ENCODE data around the gene G6PD. TPM values are rescaled to one million over a fixed set of nuclear protein-coding genes. Genes with fewer than 3 reads are reported as not detected.

The G6PD gene
- total and polyA plus RNA-seq, 2 of the 4 experiments (the other 2 are of a cell fraction), result 77.1 to 213 TPM

DNA sequence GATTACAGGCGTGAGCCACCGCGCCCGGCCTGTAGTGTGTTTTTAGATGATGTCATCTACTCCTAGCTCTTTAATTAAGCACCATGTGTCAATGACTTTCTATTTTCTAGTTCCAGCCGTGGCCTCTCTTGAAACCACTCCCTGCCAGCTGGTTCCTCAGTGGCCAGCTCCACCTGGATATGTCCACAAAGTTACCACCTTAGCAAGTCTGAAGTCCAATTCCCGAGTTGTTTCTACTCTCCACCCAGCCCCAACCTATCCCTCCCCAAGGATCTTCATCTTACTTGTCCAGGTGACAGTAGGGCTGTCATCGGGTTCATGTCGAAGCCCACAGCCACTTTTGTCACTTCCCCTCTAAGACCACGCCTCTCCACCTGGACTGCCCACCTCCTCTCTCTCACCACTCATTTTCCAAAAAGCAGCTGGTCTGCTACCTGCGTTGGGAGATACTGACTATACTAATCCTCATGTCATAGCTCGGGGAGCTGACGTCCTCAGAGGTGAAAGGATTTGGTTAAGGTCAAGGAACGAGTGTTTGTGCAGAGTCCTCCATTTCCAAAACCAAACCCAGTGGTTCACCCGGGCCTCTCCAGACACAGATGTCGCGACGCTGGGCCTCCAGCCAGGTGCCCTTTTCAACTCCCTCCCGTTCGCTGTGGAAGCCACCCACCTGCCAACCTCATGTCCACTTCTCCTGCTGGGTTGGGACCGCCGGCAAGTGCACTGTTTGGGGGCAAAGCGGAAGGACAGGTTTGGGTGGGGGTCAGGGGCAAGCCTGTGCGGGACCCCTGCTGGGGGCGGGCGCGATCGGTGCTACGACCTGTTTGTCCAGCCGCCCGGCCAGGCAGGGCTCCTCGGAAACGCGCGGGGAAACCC, 31.3 kb downstream of the G6PD start:
- intact Hi-C loops (cut with micrococcal nuclease), result no loop called here
- WGBS, 2 experiments (ENCODE audit: extremely low coverage in 2 of 2, insufficient read length in 1 of 2), result 26% methylated on average over 5 of the region's 34 CpGs; no CpG with 5 or more reads in 1 of the 2 experiments

More for the DNA sequence above, 31.3 kb downstream of the G6PD start:
- Histone ChIP-seq H4K91ac (ENCODE audit: insufficient read depth, low read depth, low read length) (peak overlapping the region; percentile 51), H2BK5ac (ENCODE audit: low read depth, low read length, poor library complexity, severe bottlenecking) (peak overlapping the region; percentile 71), H2BK120ac (ENCODE audit: low read depth, low read length) (no peak overlapping the region), H3K4me3 (ENCODE audit: insufficient read depth, low read depth, low read length) (peak overlapping the region; percentile 87), H3K9ac (ENCODE audit: low read depth, low read length) (peak overlapping the region; percentile 79), H3K18ac (ENCODE audit: low read depth, low read length) (no peak overlapping the region; the same call in 1 of the 2 replicates), H3K4me1 (ENCODE audit: control insufficient read depth, insufficient read depth, low read length) (peaks cover 8% of the 10 kb centered on the region; the same call in 1 of the 2 replicates), H2AK5ac (ENCODE audit: low read depth, low read length) (peak overlapping the region; percentile 81), H2AK9ac (replicated peaks; ENCODE audit: low read depth, low read length, poor library complexity) (peak overlapping the region; percentile 31), H3K4me2 (ENCODE audit: low read depth, low read length) (peak overlapping the region; percentile 94), H2BK20ac (ENCODE audit: low read depth, low read length) (no peak overlapping the region), H4K20me1 (ENCODE audit: insufficient read depth, low read length) (no peaks in the 10 kb centered on the region), H3K23ac (ENCODE audit: low read depth, low read length) (peak overlapping the region; percentile 78), H3K9me3 (ENCODE audit: control insufficient read depth, insufficient read depth, low read length) (no peaks in the 10 kb centered on the region), H3K79me1 (ENCODE audit: low read depth in 1 of 2, low read length in 2 of 2) (peaks cover 8 to 12% of the 10 kb centered on the region in 2 experiments; a peak in 2 of 4 replicates), H3K27me3 (ENCODE audit: control insufficient read depth, insufficient read depth, low read length) (no peaks in the 10 kb centered on the region), H2BK15ac (ENCODE audit: low read depth, low read length) (no peak overlapping the region), H3K9me1 (ENCODE audit: insufficient read depth, low read length) (peaks cover 3% of the 10 kb centered on the region), H2AFZ (replicated peaks; ENCODE audit: low read length, poor library complexity) (peak overlapping the region; percentile 85), H4K5ac (ENCODE audit: low read depth, low read length) (no peak overlapping the region; the same call in 1 of the 2 replicates), H3K4ac (ENCODE audit: low read depth, low read length) (peak overlapping the region; percentile 58), H4K8ac (ENCODE audit: low read depth in 2 of 2, low read length in 2 of 2) (peak overlapping the region in 1 of 2 experiments; percentile 69; a peak in 2 of 4 replicates), H3K36me3 (ENCODE audit: control insufficient read depth, insufficient read depth, low read length) (no peaks in the 10 kb centered on the region; the same call in 1 of the 2 replicates), H3K14ac (replicated peaks; ENCODE audit: low read depth, low read length) (peak overlapping the region; percentile 68), H3K56ac (ENCODE audit: extremely low read depth, insufficient read depth, low read length) (peak overlapping the region; percentile 71; the same call in 1 of the 2 replicates), H3K27ac (ENCODE audit: insufficient read depth, low read length) (peak overlapping the region; percentile 91)
- ChIA-PET POLR2A (ENCODE audit: unreplicated experiment) (no interaction called here), CTCF (no interaction called here)
- ATAC-seq (ENCODE audit: low read depth) (no peak), DNase-seq (no peak)
- dilution Hi-C loops (cut with HindIII; ENCODE audit: low sequenced_read_pairs, unreplicated experiment), result no loop called here
- no peak for TF ChIP-seq RAD21 (IDR thresholded peaks at IDR 0.05; ENCODE audit: low read length)
- peak; percentile 6; the same call in 1 of the 2 replicates for TF ChIP-seq MXI1 (IDR thresholded peaks at IDR 0.05; ENCODE audit: borderline replicate concordance, low read depth, low read length)
- BruUV-seq (replicated peaks), result no TSS peak
- in situ Hi-C loops (cut with MboI; ENCODE audit: low sequenced_read_pairs), result no loop called here
